ENCODE results near the gene SPIRE2.

Gene SPIRE2

DNA sequence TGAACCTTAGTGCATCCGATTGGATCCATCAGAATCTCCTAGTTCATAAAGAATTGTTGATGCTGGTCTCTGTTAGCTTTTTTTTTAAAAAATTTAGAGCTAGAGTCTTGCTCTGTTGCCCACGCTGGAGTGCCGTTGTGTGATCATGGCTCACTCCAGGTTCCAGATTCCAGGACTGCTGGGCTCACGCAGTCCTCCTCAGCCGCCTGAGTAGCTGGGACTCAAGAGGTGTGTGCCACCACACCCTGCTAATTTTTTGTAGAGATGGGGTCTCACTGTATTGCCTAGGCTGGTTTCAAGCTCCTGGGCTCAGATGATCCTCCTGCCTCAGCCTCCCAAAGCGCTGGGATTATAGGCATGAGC, 53.1 kb downstream of the SPIRE2 start:
- H3K27me3 ChIP-seq (ENCODE audit: control insufficient read depth in 1 of 2, insufficient read depth in 2 of 2, low read length in 2 of 2) = no peaks in the 10 kb centered on the region
- H3K4me1 ChIP-seq (ENCODE audit: control insufficient read depth in 1 of 2, insufficient read depth in 2 of 2, low read length in 2 of 2) = no peaks in the 10 kb centered on the region
- H3K9ac ChIP-seq (ENCODE audit: low read depth in 1 of 2, low read length in 2 of 2) = no peak overlapping the region
- peaks cover 29 to 60% of the 10 kb centered on the region in 2 donors for H3K36me3 ChIP-seq (ENCODE audit: control insufficient read depth in 1 of 2, insufficient read depth in 2 of 2, low read length in 2 of 2)
- H3K27ac ChIP-seq (ENCODE audit: low read depth, low read length) = no peak overlapping the region
- no peak overlapping the region for H3K4me3 ChIP-seq (ENCODE audit: low read depth in 1 of 2, low read length in 2 of 2)
- H3K9me3 ChIP-seq (ENCODE audit: control insufficient read depth in 1 of 2, low read length in 2 of 2) = no peaks in the 10 kb centered on the region

DNA sequence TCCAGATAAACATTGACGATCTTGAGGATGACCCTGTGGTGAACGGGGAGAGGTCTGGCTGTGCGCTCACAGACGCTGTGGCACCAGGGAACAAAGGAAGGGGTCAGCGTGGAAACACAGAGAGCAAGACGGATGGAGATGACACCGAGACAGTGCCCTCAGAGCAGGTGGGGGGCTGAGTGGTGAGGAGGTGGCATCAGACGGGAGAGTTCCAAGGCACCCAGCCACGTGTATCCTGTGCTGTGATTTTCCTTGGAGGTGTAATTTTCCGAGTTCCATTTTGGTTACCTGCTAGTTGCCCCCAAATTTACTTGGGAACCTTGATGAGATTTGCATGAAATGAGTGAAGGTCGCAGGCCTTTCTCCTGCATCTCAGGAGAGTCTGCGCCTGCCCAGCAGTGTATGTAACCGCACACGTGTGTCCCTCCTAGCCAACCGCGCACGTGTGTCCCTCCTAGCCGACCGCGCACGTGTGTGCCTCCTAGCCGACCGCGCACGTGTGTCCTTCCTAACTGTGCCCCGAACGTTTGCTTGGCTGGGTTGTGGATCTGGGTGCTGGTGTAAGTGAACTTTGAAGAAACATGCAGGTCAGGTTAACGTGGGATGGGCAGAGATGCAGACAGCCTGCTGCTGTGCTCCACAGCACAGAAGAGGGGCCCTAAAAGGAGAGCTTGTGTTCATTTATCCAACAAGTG, 55.2 kb downstream of the SPIRE2 start:
- H3K4me1 ChIP-seq (ENCODE audit: control insufficient read depth in 1 of 2, insufficient read depth in 2 of 2, low read length in 2 of 2) = no peaks in the 10 kb centered on the region
- H3K36me3 ChIP-seq (ENCODE audit: control insufficient read depth in 1 of 2, insufficient read depth in 2 of 2, low read length in 2 of 2) = peaks cover 41 to 72% of the 10 kb centered on the region in 2 donors
- H3K27me3 ChIP-seq (ENCODE audit: control insufficient read depth in 1 of 2, insufficient read depth in 2 of 2, low read length in 2 of 2) = no peaks in the 10 kb centered on the region
- H3K4me3 ChIP-seq (ENCODE audit: low read depth in 1 of 2, low read length in 2 of 2) = no peak overlapping the region
- no peak overlapping the region for H3K9ac ChIP-seq (ENCODE audit: low read depth in 1 of 2, low read length in 2 of 2)
- H3K9me3 ChIP-seq (ENCODE audit: control insufficient read depth in 1 of 2, low read length in 2 of 2) = no peaks in the 10 kb centered on the region
- H3K27ac ChIP-seq (ENCODE audit: low read depth, low read length) = no peak overlapping the region

DNA sequence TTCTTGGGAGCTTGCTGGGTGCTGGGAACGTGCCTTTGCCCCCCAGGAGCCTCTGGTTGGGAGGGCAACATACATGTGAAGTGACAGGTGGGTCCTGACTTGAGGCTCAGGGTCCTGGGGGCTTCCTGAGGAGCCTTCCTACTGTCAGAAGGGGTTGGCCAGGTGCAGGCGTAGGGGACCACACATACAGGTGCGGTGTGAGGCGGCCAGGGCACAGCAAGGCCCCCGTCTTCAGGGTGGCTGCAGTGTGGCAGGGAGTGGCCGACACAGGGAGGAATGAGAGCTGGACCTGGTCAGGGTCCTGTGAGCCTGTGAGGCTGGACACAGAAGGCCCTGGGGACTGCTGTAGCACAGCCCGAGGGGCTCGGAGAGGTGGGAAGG, 55.8 kb downstream of the SPIRE2 start:
- Histone ChIP-seq H3K4me1 (ENCODE audit: control insufficient read depth in 1 of 2, insufficient read depth in 2 of 2, low read length in 2 of 2) (no peaks in the 10 kb centered on the region), H3K4me3 (ENCODE audit: low read depth in 1 of 2, low read length in 2 of 2) (no peak overlapping the region), H3K9ac (ENCODE audit: low read depth in 1 of 2, low read length in 2 of 2) (no peak overlapping the region), H3K27ac (ENCODE audit: low read depth, low read length) (no peak overlapping the region), H3K9me3 (ENCODE audit: control insufficient read depth in 1 of 2, low read length in 2 of 2) (no peaks in the 10 kb centered on the region), H3K27me3 (ENCODE audit: control insufficient read depth in 1 of 2, insufficient read depth in 2 of 2, low read length in 2 of 2) (no peaks in the 10 kb centered on the region), H3K36me3 (ENCODE audit: control insufficient read depth in 1 of 2, insufficient read depth in 2 of 2, low read length in 2 of 2) (peaks cover 41 to 66% of the 10 kb centered on the region in 2 donors)

- Histone ChIP-seq H3K27ac (ENCODE audit: low read depth, low read length) (no peak overlapping the region), H3K36me3 (ENCODE audit: control insufficient read depth in 1 of 2, insufficient read depth in 2 of 2, low read length in 2 of 2) (peaks cover 44 to 72% of the 10 kb centered on the region in 2 donors), H3K9me3 (ENCODE audit: control insufficient read depth in 1 of 2, low read length in 2 of 2) (no peaks in the 10 kb centered on the region), H3K4me3 (ENCODE audit: low read depth in 1 of 2, low read length in 2 of 2) (no peak overlapping the region), H3K9ac (ENCODE audit: low read depth in 1 of 2, low read length in 2 of 2) (no peak overlapping the region), H3K27me3 (ENCODE audit: control insufficient read depth in 1 of 2, insufficient read depth in 2 of 2, low read length in 2 of 2) (no peaks in the 10 kb centered on the region), H3K4me1 (ENCODE audit: control insufficient read depth in 1 of 2, insufficient read depth in 2 of 2, low read length in 2 of 2) (no peaks in the 10 kb centered on the region)
Measured at GRCh38 chr16:89887243-89887642, 59.0 kb downstream of the SPIRE2 start.

DNA sequence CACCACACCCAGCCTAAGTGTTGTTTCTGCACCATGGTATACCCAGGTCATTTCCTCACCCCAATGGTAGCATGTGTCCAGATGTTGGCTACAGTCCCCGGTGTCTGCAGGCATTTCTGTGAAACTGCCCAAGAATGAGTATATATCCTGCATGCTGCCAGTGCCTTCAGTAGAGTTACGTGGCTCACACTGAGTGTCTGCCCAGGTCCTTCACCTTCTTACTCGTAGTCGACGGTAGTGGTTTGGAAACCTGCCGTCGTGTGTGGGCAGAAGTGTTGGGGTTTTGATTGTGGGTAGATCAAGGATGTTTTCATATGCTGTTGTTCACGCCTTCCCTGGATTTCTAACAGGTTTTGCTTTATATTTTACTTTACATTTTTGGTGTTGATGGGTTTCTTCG, 61.9 kb downstream of the SPIRE2 start:
- Histone ChIP-seq H3K36me3 (ENCODE audit: control insufficient read depth in 1 of 2, insufficient read depth in 2 of 2, low read length in 2 of 2) (peaks cover 39 to 73% of the 10 kb centered on the region in 2 donors), H3K4me1 (ENCODE audit: control insufficient read depth in 1 of 2, insufficient read depth in 2 of 2, low read length in 2 of 2) (no peaks in the 10 kb centered on the region)

GRCh38 chr16:89890886-89891657, 62.8 kb downstream of the SPIRE2 start:
- no peak overlapping the region for H3K27ac ChIP-seq (ENCODE audit: low read depth, low read length)
- no peaks in the 10 kb centered on the region for H3K27me3 ChIP-seq (ENCODE audit: control insufficient read depth in 1 of 2, insufficient read depth in 2 of 2, low read length in 2 of 2)
- no peaks in the 10 kb centered on the region for H3K4me1 ChIP-seq (ENCODE audit: control insufficient read depth in 1 of 2, insufficient read depth in 2 of 2, low read length in 2 of 2)
- no peak overlapping the region for H3K9ac ChIP-seq (ENCODE audit: low read depth in 1 of 2, low read length in 2 of 2)
- peaks cover 41 to 73% of the 10 kb centered on the region in 2 donors for H3K36me3 ChIP-seq (ENCODE audit: control insufficient read depth in 1 of 2, insufficient read depth in 2 of 2, low read length in 2 of 2)
- H3K4me3 ChIP-seq (ENCODE audit: low read depth in 1 of 2, low read length in 2 of 2) = no peak overlapping the region
- H3K9me3 ChIP-seq (ENCODE audit: control insufficient read depth in 1 of 2, low read length in 2 of 2) = no peaks in the 10 kb centered on the region

More for the DNA sequence above, 61.9 kb downstream of the SPIRE2 start:
- no peak overlapping the region for H3K4me3 ChIP-seq (ENCODE audit: low read depth in 1 of 2, low read length in 2 of 2)
- no peak overlapping the region for H3K9ac ChIP-seq (ENCODE audit: low read depth in 1 of 2, low read length in 2 of 2)
- H3K27me3 ChIP-seq (ENCODE audit: control insufficient read depth in 1 of 2, insufficient read depth in 2 of 2, low read length in 2 of 2) = no peaks in the 10 kb centered on the region
- H3K27ac ChIP-seq (ENCODE audit: low read depth, low read length) = no peak overlapping the region
- no peaks in the 10 kb centered on the region for H3K9me3 ChIP-seq (ENCODE audit: control insufficient read depth in 1 of 2, low read length in 2 of 2)

- no peak overlapping the region for H3K9ac ChIP-seq (ENCODE audit: low read depth in 1 of 2, low read length in 2 of 2)
- H3K9me3 ChIP-seq (ENCODE audit: control insufficient read depth in 1 of 2, low read length in 2 of 2) = no peaks in the 10 kb centered on the region
- no peaks in the 10 kb centered on the region for H3K4me1 ChIP-seq (ENCODE audit: control insufficient read depth in 1 of 2, insufficient read depth in 2 of 2, low read length in 2 of 2)
- no peak overlapping the region for H3K27ac ChIP-seq (ENCODE audit: low read depth, low read length)
- H3K36me3 ChIP-seq (ENCODE audit: control insufficient read depth in 1 of 2, insufficient read depth in 2 of 2, low read length in 2 of 2) = peaks cover 40 to 74% of the 10 kb centered on the region in 2 donors
- H3K4me3 ChIP-seq (ENCODE audit: low read depth in 1 of 2, low read length in 2 of 2) = no peak overlapping the region
- H3K27me3 ChIP-seq (ENCODE audit: control insufficient read depth in 1 of 2, insufficient read depth in 2 of 2, low read length in 2 of 2) = no peaks in the 10 kb centered on the region
Measured at GRCh38 chr16:89892055-89892630, 63.9 kb downstream of the SPIRE2 start.

GRCh38 chr16:89892635-89893034, 64.4 kb downstream of the SPIRE2 start:
- H3K27me3 ChIP-seq (ENCODE audit: control insufficient read depth in 1 of 2, insufficient read depth in 2 of 2, low read length in 2 of 2) = no peaks in the 10 kb centered on the region
- H3K4me1 ChIP-seq (ENCODE audit: control insufficient read depth in 1 of 2, insufficient read depth in 2 of 2, low read length in 2 of 2) = no peaks in the 10 kb centered on the region
- H3K36me3 ChIP-seq (ENCODE audit: control insufficient read depth in 1 of 2, insufficient read depth in 2 of 2, low read length in 2 of 2) = peaks cover 36 to 74% of the 10 kb centered on the region in 2 donors

GRCh38 chr16:89893642-89894548, 65.6 kb downstream of the SPIRE2 start:
- Histone ChIP-seq H3K4me3 (ENCODE audit: low read depth in 1 of 2, low read length in 2 of 2) (no peak overlapping the region), H3K36me3 (ENCODE audit: control insufficient read depth in 1 of 2, insufficient read depth in 2 of 2, low read length in 2 of 2) (peaks cover 42 to 81% of the 10 kb centered on the region in 2 donors), H3K9ac (ENCODE audit: low read depth in 1 of 2, low read length in 2 of 2) (no peak overlapping the region), H3K27me3 (ENCODE audit: control insufficient read depth in 1 of 2, insufficient read depth in 2 of 2, low read length in 2 of 2) (no peaks in the 10 kb centered on the region), H3K9me3 (ENCODE audit: control insufficient read depth in 1 of 2, low read length in 2 of 2) (no peaks in the 10 kb centered on the region), H3K4me1 (ENCODE audit: control insufficient read depth in 1 of 2, insufficient read depth in 2 of 2, low read length in 2 of 2) (no peaks in the 10 kb centered on the region), H3K27ac (ENCODE audit: low read depth, low read length) (no peak overlapping the region)

More at GRCh38 chr16:89892635-89893034, 64.4 kb downstream of the SPIRE2 start:
- Histone ChIP-seq H3K9ac (ENCODE audit: low read depth in 1 of 2, low read length in 2 of 2) (no peak overlapping the region), H3K27ac (ENCODE audit: low read depth, low read length) (no peak overlapping the region), H3K9me3 (ENCODE audit: control insufficient read depth in 1 of 2, low read length in 2 of 2) (no peaks in the 10 kb centered on the region), H3K4me3 (ENCODE audit: low read depth in 1 of 2, low read length in 2 of 2) (no peak overlapping the region)

Data from duodenal mucosa (tissue), 2 donors.